GM18520 (cell line): Measurements from ENCODE around the gene CCNY.

Experiments used
- ATAC-seq: cut with Tn5 transposase; IDR thresholded peaks from one replicate; pipeline ENCODE4 v1.9.1; 2021; ENCODE audit not compliant: unreplicated experiment

The CCNY gene

GRCh38 chr10:35379226-35380137 lies 43.2 kb downstream of the CCNY start:
- ATAC-seq, result peak; percentile 53

GRCh38 chr10:35382096-35382495 lies 45.8 kb downstream of the CCNY start:
- no peak for ATAC-seq

- ATAC-seq, result no peak
Observed at GRCh38 chr10:35384265-35384868, 48.1 kb downstream of the CCNY start.

- no peak for ATAC-seq
Observed at GRCh38 chr10:35386594-35387174, 50.4 kb downstream of the CCNY start.

GRCh38 chr10:35387768-35388167 lies 51.5 kb downstream of the CCNY start:
- peak; percentile 75 for ATAC-seq

- peak; percentile 39 for ATAC-seq
Observed at GRCh38 chr10:35388197-35388596, 51.9 kb downstream of the CCNY start.

GRCh38 chr10:35388682-35389081 lies 52.4 kb downstream of the CCNY start:
- no peak for ATAC-seq

GRCh38 chr10:35390161-35390840 lies 54.0 kb downstream of the CCNY start:
- no peak for ATAC-seq

GRCh38 chr10:35390843-35391152 lies 54.5 kb downstream of the CCNY start:
- no peak for ATAC-seq

GRCh38 chr10:35391153-35391953 lies 55.0 kb downstream of the CCNY start:
- no peak for ATAC-seq

- ATAC-seq, result no peak
Observed at GRCh38 chr10:35391954-35392262, 55.6 kb downstream of the CCNY start.

GRCh38 chr10:35392482-35393228 lies 56.3 kb downstream of the CCNY start:
- no peak for ATAC-seq

GRCh38 chr10:35394411-35394851 lies 58.1 kb downstream of the CCNY start:
- no peak for ATAC-seq

GRCh38 chr10:35394934-35395333 lies 58.6 kb downstream of the CCNY start:
- no peak for ATAC-seq

GRCh38 chr10:35396560-35397434 lies 60.5 kb downstream of the CCNY start:
- no peak for ATAC-seq

GRCh38 chr10:35397953-35398352 lies 61.6 kb downstream of the CCNY start:
- no peak for ATAC-seq

- ATAC-seq, result no peak
Observed at GRCh38 chr10:35398355-35398754, 62.0 kb downstream of the CCNY start.

GRCh38 chr10:35398908-35399307 lies 62.6 kb downstream of the CCNY start:
- ATAC-seq, result no peak

GRCh38 chr10:35399414-35400009 lies 63.2 kb downstream of the CCNY start:
- ATAC-seq, result no peak
